ENCODE measurements around the gene HP1BP3. TPM values are rescaled to one million over a fixed set of nuclear protein-coding genes. Genes with fewer than 3 reads are reported as not detected.

HP1BP3 gene
- total RNA-seq, 4 donors from 2014 or later: 108 to 342 (median 206) TPM

DNA sequence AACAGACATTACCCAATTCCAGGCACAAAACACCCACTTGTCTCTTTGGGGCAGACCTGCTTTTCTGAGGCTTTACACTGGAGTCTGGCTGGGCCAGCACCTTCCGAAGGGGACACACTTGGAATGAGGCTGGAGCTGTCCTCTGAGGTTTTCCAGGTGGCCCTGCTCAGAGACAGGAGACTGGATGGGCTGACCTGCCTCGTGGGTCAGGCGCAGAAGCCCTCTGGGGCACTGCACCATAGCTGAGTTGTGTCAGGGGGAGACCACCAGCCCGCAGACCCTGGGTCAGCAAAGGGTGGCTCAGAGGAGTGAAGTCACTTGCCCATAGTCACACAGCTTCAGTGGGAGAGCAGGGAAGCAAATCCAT, 56.4 kb downstream of the HP1BP3 start:
- Histone ChIP-seq H3K4me1 (peaks cover 0 to 16% of the 10 kb centered on the region in 2 donors), H3K27ac (no peak overlapping the region), H3K27me3 (no peaks in the 10 kb centered on the region), H3K36me3 (no peaks in the 10 kb centered on the region), H3K9me3 (no peaks in the 10 kb centered on the region), H3K4me3 (no peak overlapping the region)
- intact Hi-C loops (cut with DNase I; ENCODE audit: low total_unique reads): no loop called here
- DNase-seq: no peak
- TF ChIP-seq, protein P1, sequence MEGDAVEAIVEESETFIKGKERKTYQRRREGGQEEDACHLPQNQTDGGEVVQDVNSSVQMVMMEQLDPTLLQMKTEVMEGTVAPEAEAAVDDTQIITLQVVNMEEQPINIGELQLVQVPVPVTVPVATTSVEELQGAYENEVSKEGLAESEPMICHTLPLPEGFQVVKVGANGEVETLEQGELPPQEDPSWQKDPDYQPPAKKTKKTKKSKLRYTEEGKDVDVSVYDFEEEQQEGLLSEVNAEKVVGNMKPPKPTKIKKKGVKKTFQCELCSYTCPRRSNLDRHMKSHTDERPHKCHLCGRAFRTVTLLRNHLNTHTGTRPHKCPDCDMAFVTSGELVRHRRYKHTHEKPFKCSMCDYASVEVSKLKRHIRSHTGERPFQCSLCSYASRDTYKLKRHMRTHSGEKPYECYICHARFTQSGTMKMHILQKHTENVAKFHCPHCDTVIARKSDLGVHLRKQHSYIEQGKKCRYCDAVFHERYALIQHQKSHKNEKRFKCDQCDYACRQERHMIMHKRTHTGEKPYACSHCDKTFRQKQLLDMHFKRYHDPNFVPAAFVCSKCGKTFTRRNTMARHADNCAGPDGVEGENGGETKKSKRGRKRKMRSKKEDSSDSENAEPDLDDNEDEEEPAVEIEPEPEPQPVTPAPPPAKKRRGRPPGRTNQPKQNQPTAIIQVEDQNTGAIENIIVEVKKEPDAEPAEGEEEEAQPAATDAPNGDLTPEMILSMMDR (IDR thresholded peaks at IDR 0.05): no peak
- TF ChIP-seq POLR2A (IDR thresholded peaks at IDR 0.05): no peak

DNA sequence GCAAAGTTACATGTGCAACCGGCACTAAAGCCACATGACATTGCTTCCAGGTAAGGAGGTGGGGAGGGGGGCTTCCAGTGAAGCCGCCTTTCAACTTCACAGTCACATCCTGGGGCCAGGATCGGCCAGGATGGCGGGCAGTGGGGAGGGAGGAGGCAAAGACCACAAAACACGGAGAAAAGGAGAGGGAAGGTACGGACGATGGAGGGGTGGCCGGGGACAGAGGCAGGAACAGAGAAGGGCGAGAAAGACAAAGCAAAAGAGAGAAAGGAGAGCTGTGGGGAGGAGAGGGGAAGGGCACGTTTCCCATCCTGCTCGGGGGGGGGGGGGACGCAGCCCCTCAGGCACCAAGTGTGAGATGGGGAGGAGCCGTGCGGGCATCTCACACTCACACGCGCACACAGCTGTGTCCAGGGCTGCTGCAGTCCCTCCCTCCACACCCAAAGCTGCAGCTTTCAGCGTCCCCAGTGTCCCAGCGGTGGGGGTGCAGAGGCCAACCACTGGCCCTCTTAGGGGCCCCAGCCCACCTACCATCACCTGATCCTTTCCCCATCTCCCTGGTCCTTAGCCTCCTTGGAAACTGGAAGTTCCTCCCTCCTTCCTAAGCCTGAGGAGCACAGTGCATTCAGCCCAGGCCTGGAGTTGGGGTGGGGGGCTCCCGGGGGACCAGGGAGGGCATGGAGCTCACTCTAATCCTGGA, 57.0 kb downstream of the HP1BP3 start:
- TF ChIP-seq POLR2A (IDR thresholded peaks at IDR 0.05): no peak
- TF ChIP-seq, protein P1 (IDR thresholded peaks at IDR 0.05): no peak
- Histone ChIP-seq H3K4me1 (peaks cover 0 to 16% of the 10 kb centered on the region in 2 donors), H3K9me3 (no peaks in the 10 kb centered on the region), H3K27me3 (no peaks in the 10 kb centered on the region), H3K27ac (no peak overlapping the region), H3K4me3 (no peak overlapping the region), H3K36me3 (no peaks in the 10 kb centered on the region)
- no peak for DNase-seq
- intact Hi-C loops (cut with DNase I; ENCODE audit: low total_unique reads): no loop called here

DNA sequence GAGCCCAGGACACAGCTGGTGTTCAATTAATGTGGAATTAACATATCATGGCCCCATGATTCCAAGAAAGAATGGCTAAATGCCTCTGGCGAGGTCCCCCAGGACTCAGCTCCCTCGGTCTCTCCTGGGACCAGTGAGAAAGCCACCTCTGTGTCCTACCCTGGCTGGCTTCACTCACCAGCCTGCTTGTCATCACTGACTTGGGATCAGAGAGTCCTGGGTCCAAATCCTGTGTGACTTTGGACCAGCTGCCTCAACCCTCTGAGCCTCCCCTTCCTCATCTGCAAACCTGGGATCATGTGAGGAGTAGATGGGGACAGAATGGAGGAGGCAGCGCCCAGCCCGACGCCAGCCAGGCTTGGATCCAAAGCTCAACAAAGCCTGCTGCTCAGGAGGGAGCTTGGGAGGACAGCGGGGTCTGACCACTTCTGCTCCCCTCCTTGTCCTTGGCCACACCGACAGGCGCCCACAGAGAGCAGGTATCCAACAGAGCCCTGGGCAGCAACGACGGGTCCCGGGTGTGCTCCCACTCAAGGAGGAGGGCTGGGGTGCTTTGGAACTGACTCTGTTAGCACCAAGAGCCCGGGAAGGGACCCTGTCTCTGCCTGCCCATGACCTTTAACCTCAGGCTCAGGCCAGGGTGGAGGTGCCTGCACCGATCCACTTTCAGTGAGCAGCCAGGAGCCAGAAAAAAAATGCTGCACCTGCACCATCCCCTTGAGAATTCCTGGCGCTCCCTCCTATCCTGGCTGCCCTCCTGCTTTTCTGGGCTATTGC, 57.8 kb downstream of the HP1BP3 start:
- TF ChIP-seq POLR2A (IDR thresholded peaks at IDR 0.05): no peak
- TF ChIP-seq, protein P1 (IDR thresholded peaks at IDR 0.05): no peak
- intact Hi-C loops (cut with DNase I; ENCODE audit: low total_unique reads): no loop called here
- no peaks in the 10 kb centered on the region for H3K27me3 ChIP-seq
- H3K4me3 ChIP-seq: no peak overlapping the region
- H3K9me3 ChIP-seq: no peaks in the 10 kb centered on the region
- no peak overlapping the region for H3K27ac ChIP-seq
- H3K36me3 ChIP-seq: no peaks in the 10 kb centered on the region
- peaks cover 0 to 16% of the 10 kb centered on the region in 2 donors for H3K4me1 ChIP-seq
- DNase-seq: no peak

DNA sequence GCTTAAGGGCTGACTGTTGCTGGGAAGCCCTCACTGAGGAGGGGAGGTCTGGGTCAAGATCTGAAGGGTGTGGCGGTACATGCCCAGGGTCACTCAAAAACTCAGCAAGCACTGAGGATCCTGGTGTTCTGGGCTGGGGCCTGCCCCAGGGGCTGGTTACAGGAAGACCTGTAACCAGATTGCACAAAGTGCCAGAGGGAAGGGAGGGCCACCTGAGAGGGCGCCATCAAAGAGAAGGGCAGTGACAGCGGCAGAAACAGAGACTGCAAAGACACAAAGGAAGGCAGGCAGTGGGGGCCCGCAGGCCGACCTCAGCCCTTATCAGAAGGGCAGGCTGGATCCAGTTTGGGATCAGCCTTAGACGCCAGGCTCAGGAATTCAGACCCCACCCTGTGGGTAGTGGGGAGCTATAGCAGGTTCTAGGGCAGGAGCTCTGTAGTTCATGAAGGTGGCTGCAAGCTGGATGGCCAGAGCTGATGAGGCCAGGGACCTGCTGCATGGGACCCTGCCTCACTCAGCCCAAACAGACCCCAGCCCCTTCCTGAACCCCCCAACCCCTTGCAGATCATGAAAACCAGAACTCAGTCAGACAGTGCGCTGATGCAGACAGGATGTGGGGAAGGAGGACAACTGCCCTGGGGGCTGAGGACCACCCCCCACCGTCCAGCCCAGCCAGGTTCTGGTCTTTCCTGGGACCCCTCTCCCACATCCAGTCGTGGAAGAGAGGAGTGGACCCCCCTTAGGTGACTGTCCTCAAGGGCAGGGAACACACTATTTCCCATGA, 58.5 kb downstream of the HP1BP3 start:
- DNase-seq: no peak
- H3K4me1 ChIP-seq: peaks cover 0 to 16% of the 10 kb centered on the region in 2 donors
- no peak overlapping the region for H3K4me3 ChIP-seq
- H3K36me3 ChIP-seq: no peaks in the 10 kb centered on the region
- intact Hi-C loops (cut with DNase I; ENCODE audit: low total_unique reads): no loop called here
- H3K9me3 ChIP-seq: no peaks in the 10 kb centered on the region
- no peak for TF ChIP-seq POLR2A (IDR thresholded peaks at IDR 0.05)
- TF ChIP-seq, protein P1 (IDR thresholded peaks at IDR 0.05): no peak
- no peaks in the 10 kb centered on the region for H3K27me3 ChIP-seq
- no peak overlapping the region for H3K27ac ChIP-seq
